ENCODE measurements around the gene PWWP3B.
"Not testable (repeated sequence)": the region's sequence is repeated elsewhere in the genome, so short reads cannot be mapped to it uniquely, and the experiment has no call there.

The PWWP3B gene

DNA sequence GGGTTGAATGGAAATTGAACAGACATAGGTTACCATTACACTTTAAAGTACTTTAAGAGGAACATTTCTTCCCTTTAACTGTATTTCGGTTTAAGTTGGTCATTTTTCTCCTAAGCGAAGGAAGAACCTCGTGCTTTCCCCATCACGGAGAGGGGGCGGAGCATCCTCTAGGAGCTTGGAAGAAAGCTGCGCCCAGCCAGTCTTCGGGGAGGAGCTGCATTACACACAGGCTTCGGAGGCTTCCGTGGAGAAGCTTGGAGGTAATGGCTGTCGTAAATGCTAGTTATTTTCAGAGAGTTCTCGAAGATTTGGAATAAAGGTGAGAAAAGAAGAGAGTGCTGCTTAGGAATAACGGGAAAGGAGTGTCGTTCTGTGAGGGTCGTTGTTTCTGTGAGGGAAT lies at the start of gene PWWP3B:
TSS of gene PWWP3B (plus strand) at position 199 of the 400 bp plus-strand sequence. CDS start 37,128 bp downstream, outside the sequence.
- no peak for DNase-seq (ENCODE audit: extremely low read depth in 1 of 2, low read depth in 1 of 2)

DNA sequence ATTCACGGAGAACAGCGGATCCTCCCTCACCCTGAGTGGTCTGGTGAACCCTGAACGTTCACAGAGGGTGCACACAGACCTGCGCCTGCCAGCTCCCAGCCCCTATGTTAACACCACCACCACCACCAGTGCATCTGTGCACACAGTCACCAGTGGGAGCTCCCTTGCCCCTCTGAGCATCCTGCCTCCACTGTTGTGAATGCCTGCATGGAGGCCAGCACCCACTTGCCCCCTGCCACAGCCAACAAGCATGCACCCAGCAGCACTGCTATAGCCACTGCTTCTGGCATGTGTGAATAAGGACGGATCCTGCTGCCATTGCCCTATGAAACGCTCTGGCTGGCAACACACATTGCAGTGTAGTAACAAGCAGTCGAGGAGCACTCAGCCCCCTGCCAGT lies 29.1 kb upstream of the PWWP3B start:
- no peak for DNase-seq (ENCODE audit: extremely low read depth in 1 of 2, low read depth in 1 of 2)

DNA sequence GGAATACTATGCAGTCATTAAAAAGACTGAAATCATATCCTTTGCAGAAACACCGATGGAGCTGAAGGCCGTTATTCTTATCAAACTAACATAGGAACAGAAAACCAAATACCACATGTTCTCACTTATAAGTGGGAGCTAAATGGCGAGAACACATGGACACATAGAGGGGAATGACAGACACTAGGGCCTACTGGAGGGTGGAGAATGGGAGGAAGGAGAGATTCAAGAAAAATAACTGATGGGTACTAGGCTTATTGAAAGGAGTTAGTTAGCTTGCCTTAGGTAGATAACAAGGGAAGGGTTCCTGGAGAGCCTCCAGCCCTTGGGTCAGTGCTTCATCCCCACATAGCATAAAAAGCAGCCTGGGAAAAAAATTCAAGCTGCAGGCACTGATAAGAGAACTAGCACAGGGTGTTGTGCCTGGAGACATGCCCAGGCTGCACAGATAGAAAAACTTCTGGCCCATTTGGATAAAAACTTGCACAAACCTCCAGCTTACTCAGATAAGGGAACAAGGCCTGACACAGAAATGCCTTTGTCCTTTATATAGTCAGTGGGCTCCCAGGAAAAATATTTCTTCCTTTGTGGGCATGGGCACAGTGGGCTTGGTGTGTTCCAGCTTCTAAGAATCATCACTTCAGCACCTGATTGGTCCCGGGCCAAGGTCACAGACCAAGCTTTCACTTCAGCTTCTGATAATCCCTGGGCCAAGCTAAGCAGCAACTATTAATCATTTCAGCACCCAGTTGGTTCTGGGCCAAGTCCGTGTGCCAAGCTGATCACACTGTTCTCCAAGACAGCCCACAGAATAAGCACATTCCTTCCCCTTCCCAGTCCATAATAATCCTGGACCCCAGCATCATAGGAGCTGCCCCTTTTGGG lies 23.1 kb upstream of the PWWP3B start:
- DNase-seq (ENCODE audit: extremely low read depth in 1 of 2, low read depth in 1 of 2), result no peak

DNA sequence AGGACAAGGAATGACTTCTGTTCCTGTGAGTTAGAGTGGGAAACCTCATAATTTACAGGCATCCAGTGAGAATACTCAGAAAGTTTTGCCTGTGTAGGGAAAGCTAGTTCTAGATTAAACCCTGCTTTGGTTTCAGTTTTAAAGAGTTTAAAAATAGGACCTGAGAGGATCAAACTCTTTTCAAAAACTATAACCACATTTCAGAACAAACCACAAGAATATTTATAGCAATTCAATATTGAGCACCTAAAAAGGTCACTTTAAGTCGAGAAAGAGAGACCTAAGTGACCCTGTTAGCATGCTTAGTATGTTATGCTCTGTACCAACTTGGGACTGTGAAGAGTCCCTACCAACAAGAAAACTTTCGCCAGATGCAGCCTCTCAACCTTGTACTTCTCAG lies 17.4 kb upstream of the PWWP3B start:
- no peak for DNase-seq (ENCODE audit: extremely low read depth in 1 of 2, low read depth in 1 of 2)

DNA sequence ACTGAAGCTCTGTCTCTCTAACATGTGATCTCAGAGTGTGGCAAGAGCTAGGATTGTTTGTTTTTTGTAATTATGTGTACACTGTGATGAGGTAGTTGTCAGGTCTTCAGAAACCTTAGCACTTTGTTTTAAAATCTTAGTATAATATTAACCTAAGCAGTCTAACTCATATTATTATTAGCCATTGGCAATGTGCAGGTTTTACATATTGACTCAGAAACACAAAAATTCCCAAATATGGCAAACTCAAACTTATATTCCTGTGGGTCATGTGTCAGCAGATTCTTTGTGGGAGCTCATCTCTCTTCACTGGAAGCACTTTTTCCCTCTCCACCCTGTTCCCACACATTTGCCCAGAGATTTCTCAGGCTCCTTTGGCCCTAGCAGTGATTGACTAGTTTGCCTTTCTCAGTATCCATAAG lies 8.2 kb upstream of the PWWP3B start:
- no peak for DNase-seq (ENCODE audit: extremely low read depth in 1 of 2, low read depth in 1 of 2)

DNA sequence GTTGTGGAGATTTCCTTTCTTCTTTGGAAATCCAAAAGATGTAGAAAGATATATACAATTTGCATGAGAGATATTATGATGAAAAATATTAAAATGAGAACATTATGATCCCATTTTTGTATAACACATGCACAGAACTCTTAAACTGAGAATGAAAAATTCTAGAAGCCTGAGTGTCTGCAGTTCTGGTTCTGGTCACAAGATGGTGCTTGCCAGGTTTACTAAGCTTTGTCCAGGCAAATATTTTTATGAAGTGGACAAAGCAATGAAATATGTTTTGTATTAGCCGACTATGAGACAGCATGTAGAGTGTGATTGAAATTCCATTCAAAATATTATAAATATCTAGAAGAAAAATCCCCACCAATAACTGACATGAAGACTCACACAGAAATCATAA lies 2.2 kb downstream of the PWWP3B start:
- DNase-seq (ENCODE audit: extremely low read depth in 1 of 2, low read depth in 1 of 2), result no peak

DNA sequence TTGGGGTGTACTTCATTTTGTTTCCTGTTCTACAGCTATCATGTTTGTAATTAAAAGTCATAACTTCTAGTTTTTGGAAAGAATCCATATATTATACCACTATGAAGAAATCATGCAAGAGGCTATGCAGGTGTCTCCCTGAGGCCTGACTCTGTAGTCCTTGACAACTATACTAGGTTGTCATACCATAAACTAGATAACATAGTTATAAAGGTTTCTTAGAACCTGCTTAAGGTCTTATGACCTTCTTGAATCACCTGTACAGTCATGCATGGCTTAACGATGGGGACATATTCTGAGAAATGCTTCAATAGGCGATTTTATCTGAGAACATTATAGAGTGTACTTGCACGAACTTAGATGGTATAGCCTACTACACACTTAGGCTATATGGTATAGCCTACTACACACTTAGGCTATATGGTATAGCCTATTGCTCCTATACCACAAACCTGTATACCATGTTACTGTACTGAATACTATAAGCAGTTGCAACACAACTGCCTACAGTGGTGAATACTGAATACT lies 3.3 kb downstream of the PWWP3B start:
- DNase-seq (ENCODE audit: extremely low read depth in 1 of 2, low read depth in 1 of 2), result no peak

DNA sequence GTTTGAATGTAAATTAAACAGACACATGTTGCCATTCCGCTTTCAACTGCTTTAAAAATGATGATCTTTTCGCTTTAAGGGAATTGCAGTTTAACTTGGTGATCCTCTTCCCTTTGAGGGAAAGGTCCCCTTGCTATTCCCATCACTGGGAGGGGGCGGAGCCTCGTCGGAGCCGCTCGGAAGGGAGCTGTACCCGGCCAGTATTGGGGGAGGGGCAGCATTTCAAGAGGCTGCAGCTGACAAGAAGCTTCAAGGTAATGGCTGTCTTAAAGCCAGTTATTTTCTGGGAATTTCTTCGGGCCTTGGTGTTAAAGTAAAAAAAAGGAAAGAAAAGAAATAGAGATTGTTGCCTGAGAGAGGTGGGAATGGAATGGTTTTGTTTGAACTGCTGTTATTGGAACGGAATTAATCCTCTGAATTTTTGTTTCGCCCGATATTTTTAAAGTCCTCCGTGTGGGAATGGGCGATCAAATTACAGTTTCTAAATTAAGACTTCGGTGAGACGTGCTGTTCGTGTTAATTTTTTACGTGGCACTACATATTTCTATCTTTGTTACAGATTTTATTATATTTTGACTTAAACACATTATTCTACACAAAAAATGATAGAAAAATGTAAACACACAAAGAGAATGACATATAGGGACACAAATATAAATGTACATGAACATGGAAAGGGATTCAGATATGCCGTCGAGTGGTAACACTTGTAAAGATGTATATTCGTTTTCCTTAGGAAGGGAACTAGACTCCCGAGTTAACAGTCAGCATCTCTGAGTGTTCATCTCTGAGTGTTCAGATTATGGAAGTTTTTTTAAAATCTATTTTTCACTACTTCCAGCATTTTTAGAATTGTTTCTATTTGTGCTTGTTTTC lies 9.2 kb downstream of the PWWP3B start:
- no peak for DNase-seq (ENCODE audit: extremely low read depth in 1 of 2, low read depth in 1 of 2)

DNA sequence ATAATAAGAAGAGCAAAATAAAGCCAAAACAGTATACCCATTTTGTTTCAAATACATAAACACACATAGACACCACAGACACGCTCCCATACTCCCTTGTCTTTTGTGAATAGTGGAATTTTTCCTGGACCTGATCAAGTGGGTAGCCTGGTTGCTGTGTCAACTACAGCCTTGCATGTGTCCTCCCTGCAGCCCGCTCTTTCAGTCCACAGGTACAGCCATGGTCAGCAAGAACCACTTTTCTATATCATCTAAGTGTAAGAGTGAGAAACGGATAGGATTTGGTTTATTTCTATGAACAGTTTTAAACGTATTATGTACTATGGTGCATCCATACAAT lies 9.8 kb downstream of the PWWP3B start:
- DNase-seq (ENCODE audit: extremely low read depth in 1 of 2, low read depth in 1 of 2), result no peak

DNA sequence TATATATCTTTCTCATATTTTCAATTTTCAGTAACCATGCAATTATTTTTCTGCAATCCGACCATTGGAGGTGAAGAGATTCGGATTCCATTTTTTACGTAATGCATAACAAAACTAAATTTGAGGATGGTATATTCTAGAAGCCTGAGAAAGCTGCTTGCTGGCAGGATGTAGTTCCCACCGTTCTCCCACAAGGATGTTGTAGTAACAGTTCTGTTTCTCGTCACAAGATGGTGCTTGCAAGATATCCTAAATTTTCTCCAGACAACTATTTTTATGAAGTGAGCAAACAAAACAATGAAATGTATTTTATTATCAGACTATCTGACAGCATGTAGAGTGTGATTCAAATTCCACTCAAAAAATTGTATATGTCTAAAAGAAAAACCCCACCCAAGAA lies 10.7 kb downstream of the PWWP3B start:
- no peak for DNase-seq (ENCODE audit: extremely low read depth in 1 of 2, low read depth in 1 of 2)

DNA sequence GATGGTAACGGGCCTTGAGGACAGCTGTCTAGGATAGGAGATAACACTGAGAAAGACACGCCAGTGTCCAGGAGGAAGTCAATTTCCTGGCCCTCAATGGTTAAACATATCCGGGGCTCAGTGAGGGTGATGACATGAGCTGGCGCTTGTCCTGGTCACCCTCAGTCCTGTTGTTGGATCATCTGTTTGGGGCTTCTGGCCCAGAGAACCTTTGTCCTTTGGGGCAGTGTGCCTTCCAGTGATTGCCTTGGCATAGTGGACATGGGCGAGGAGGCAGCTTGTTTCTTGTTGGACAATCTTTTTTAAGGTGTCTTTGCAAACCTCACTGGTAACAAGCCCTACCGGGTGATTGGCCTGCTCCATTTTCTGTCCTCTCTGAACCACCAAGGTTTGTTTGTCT lies 15.6 kb downstream of the PWWP3B start:
- DNase-seq (ENCODE audit: extremely low read depth in 1 of 2, low read depth in 1 of 2), result not testable (repeated sequence)

DNA sequence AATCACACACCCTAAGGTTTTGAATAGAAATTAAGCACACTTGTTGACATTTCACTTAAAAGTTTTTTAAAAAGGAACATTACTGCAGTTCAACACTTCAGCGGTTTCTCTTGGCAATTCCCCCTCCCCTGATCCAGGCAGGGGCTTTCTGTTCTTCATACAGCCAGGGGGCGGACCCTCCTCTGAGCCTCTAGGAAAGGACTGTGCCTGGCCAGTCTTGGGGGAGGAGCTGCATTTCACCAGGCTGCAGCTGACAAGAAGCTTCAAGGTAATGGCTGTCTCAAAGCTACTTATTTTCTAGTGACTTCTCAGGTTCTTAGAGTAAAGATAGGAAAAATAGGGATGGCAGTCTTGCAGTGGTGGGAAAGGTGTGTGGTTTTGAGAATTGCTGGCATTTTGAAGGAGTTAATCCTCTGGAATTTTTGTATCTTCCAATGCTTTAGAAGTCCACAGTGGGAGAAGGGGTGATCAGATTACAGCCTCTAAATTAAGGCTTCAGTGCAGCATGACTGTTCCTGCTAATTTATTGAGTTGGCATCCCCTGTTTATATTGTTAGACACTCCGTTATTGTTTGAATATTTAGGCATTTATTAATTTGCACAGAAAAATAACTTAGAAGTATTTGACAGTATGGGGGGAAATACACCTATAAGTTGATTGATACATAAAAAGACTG lies 33.5 kb downstream of the PWWP3B start:
- DNase-seq (ENCODE audit: extremely low read depth in 1 of 2, low read depth in 1 of 2), result no peak

DNA sequence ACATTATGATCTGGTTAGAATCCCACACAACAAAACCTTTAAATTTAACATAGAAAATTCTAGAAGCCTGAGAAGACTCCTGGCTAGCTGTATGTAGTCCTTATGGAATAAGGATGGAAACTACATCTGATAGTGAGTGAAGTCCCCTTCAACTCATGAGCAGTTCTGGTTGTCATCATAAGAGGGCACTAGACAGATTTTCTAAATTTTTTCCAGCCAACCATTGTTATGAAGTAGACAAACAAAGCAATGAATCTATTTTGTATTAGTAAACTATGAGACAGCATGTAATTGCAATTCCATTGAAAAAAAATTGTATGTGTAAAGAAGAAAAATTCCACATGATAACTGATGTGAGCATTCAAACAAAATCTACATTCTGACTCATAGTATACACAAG lies 35.2 kb downstream of the PWWP3B start:
- DNase-seq (ENCODE audit: extremely low read depth in 1 of 2, low read depth in 1 of 2), result no peak

DNA sequence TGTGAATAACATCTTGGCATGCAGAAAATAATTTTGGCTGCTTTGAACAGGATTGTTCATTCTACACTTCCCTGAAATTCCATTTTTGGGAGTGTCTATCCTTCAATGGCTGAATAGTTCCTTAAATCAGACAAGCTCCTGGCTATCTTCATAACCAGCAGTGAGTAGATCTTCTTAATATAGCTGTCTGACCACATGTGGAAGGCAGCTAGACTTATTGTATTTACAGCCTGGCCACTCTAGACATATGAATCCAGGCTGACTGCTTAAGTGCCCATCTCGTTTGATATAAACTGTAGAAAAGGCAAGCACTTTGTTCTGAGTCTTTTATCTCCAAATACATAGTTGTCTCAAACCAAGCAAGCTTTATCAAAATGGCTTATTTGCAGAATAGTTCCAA lies 40.0 kb downstream of the PWWP3B start:
- DNase-seq (ENCODE audit: extremely low read depth in 1 of 2, low read depth in 1 of 2), result no peak
